Epidermal melanocyte (primary cell): ENCODE data around the gene HCLS1.

Source experiments
- DNase-seq: peaks from one replicate; pipeline ENCODE4 v3.0.0; 2011; ENCODE audit warnings: low spot score; ENCODE audit not compliant: insufficient read length

Gene HCLS1

GRCh38 chr3:121658716-121659435 is 1.8 kb downstream of the HCLS1 start:
- no peak for DNase-seq

DNA sequence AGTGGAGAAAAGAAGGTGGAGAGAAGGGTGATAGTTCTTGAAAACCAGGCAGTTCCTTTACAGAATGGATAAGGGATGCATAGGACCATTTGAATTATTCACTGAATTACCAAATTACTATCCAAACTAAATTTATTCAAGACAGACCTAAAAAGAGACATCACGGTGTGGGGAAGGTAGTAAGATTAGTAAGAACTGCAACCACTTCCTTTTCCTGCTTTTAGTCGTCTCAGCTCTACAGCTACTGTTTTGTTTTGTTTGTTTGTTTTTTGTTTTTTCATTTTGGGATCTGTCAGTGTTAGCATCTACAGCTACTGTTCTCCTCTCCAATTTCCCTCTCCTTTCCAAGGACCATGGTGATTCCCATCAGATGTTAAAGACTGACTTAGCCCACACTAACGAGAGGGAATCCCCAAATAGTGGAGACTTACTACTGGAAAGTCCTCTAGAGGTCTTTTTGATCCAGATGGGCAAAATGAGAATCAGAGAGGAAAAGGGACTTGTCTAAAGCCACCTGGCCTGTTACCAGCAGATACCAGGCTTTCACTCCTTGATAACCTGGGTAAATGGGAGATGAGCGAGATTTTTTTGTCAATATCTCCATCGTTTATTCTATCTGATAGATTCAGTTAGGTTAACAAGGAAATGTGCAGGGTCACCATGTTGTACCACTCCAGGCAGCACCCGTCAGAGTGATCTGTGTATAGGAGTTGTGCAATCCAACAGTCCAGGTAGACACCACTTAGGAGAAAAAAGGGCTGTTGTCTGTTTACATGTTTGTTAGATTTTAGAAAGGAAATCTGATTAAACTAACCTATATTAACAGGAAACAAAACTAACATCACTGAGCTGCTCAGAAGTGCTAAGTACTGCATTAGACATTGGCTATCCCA is 6.0 kb downstream of the HCLS1 start:
- no peak for DNase-seq

DNA sequence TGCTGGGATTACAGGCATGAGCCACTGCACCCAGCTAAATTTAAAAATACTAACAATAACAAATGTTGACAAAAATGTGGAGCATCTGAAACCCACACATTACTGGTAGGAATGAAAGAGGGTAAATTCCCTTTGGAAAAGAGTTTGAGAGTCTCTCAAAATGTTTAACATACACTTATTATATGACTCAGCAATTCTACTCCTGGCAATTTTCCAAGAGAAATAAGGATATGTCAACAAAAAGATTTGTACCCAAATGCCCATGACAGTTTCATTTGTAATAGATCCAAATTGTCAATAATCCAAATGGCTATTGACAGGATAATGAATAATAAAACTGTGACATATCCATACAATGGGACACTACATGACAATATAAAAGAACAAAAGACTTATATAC is 9.0 kb downstream of the HCLS1 start:
- no peak for DNase-seq

- DNase-seq = no peak
These were observed 11.1 kb downstream of the HCLS1 start for GRCh38 chr3:121649645-121650044.

DNA sequence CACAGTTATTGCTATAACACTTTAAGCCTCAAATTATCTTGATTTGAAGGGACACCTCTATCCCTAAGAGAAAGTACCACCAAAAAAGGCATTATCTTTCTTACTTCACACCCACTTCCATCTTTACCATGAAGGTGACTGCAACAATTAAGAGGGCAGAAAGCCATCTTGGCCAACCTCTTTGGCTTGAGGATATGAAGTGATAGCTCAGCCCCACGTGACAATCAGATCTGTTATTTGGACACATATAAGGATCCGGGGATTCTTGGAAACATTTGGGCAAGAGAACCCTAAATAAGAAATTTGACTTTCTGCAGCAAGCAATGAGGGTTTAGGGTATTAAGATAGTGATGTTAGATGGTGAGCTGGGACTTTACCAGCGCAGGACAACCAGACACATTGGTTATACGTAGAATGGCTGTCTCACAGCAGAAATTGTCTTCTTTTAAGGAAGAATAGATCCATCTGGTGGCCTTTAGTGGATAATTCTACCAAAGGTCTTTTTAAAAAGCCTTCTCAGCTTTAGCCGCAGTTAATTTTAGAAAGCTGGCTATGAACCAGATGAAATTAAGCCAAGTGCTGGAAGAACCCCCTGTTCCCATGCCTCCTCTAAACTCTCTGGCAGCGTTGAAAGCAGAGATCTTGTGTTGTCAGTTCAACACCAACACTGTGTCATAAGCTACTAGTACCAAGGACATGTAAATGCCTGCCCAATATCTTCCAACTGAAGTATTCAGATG is 12.3 kb downstream of the HCLS1 start:
- no peak for DNase-seq

DNA sequence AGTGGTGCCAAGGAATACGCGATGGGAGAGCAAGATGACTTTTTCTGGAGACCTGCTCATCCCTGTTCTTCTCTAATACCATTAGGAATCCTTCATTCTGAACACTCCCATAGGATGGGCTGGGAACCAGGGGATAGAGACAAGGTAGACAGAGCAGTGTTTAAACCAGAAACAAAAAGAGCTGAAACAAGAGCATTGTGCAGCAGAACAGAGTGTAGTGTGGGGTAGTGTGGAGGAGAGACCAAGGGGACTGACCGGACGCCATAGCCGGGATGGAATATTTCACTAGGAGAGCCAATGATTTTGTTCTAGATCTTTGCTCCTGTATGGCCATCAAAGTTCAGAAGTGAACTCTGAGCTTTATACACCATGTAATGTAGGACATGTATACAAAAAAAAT is 15.6 kb downstream of the HCLS1 start:
- no peak for DNase-seq

DNA sequence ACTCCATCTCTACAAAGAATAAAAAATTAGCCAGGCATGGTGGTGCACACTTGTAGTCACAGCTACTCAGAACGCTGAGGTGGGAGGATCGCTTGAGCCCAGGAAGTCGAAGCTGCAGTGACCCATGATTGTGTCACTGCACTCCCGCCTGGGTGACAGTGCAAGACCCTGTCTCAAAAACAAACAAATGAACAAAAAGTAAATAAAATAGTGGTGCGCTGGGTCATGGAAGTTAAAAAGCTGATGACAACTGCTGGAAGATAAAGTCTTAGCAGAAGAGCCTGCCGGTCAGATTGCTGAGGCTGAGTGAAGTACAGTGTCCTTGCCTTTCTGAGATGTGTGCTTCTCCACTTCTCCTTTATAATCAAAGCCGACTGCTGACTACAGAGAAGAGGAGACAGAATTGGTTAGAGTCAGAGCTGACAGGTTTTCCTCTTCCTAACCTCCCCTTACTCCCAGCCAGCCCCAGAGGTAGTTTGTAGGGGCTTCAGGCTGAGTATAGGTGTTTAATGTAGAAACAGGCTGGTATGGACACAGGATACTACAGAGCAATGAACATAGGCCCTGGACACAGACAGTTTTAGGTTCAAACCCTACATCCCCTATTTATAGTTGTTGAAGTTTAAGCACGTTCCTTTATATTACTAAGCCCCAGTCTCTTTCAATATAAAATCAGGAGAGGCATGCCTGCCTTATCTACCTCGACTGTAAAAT is 17.9 kb downstream of the HCLS1 start:
- no peak for DNase-seq

DNA sequence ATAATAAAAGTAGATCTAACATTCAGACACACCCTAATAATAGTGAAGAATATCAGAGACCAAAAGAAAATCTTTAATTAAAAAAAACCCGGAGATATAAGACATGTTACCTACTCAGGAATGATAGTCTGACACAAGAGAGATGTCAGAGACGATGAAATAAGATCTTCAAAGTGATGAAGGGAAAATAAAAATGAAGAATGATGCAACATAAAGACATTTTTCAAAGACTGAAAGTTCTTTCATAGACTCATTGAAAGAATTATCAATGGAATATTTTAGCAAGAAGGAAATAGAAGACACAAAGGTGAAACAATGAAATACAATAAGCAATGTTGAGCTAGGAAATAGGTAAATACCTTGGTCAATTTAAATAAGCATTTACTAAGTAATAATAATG is 19.6 kb downstream of the HCLS1 start:
- DNase-seq = no peak

DNA sequence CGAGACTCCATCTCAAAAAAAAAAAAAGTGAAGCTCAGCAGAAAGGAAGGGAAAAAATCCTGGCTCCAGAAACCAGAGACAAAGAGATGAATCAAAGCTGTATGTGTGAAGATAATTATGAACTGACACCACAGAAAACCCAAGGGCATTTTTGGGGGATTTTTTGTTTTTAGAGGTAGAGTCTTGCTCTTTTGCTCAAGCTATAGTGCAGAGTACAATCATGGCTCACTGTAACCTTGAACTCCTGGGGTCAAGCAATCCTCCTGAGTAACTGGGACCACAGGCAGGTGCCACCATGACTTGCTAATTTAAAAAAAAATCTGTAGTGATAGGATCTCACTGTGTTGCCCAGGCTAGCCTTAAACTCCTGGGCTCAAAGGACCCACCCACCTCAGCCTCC is 22.8 kb downstream of the HCLS1 start:
- no peak for DNase-seq

DNA sequence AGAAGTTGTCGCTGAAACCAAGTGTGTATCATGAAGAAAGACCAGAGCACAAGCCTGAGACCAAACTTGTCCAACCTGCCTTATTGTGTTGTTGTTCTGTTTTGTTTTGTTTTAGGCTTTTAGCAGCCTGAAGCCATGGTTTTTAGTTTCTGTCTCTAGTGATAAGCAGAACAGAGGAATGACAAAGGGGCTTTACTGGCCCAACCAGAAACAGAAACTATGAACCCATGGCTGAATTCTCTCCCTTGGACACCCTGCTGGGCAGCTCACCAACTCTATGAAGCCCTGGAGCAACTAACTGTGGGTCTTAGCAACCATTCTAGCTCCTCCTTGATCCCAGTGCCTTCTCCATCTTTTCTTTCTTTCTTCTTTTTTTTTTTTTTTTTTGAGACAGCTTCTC is 30.3 kb downstream of the HCLS1 start:
- no peak for DNase-seq

DNA sequence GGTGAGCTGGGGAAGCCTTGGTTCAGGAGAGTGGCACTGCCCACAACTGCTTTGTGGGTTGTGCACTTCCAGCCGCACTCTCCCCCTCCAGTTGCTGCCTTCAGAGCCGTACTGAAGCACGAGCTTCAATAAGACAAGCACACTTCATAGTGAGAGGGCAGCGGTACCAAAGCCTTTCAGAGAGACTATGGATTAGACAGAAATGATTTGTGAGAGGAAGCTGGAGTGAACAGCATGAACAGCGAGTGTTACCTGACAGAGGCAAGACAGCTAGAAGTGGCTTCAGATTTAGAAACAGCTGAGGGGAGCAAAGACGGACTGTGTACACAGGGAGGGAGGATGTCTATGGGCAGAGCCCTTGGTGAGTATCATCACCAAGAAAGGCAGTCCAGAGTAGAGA is 31.1 kb downstream of the HCLS1 start:
- DNase-seq = no peak

DNA sequence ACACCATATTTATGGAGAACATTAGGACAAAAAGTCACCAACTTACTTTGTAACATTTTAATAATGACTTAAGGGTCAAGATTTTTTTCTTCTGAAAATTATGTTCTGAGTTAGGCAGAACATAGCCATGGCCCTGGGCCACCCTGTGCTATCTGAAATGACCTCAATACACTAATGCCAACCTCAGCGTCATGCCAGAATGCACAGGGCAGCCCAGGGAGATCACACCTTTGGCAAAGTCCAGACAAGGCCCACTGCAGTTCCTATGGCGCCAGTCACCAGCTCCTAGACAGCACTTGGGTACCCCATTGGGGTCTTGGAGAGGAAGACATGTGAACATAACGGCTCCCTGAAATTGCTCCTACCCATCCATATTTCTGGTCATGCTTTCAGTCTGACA is 33.1 kb downstream of the HCLS1 start:
- DNase-seq = no peak

DNA sequence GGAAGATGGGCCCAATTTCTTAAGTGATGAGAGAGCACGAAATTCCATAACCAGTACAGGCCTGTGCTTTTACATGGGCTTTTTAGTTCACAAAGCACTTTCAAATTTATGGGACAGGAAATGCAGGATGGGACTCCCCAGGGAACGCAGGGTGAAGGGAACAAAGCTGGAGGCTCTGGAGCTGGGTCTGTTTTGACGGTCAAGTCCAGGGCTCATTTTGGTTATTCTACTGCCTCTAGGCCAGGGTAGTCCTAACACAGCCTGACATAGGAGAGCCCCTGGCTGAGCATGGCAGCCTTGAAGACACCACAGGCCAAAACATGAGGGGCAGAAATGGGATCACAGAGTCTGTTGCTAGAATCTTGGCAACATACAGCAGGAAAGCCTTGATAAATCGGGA is 33.5 kb downstream of the HCLS1 start:
- DNase-seq = no peak

DNA sequence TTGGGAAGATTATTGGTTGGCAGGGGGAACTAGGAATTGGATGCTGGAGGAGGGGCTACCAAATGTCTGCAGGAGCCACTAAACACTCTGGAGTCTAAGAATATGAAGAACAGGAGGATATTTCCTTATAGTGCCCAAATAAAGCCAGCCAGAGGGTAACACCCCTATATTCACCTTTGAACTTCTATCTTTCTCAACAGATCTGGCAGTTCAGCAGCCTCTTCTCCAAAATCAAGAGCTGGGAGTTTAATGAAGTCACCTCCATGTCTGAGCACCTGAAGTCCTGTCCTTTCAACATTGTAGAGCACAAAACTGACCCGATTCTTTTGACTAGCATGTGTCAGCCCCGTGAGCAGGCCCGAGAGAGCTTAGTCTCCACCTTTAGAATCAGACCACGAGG is 34.2 kb downstream of the HCLS1 start:
- DNase-seq = no peak

- DNase-seq = no peak
These were observed 36.4 kb downstream of the HCLS1 start for GRCh38 chr3:121624147-121624899.

- no peak for DNase-seq
These were observed 39.2 kb downstream of the HCLS1 start for GRCh38 chr3:121621491-121621890.

DNA sequence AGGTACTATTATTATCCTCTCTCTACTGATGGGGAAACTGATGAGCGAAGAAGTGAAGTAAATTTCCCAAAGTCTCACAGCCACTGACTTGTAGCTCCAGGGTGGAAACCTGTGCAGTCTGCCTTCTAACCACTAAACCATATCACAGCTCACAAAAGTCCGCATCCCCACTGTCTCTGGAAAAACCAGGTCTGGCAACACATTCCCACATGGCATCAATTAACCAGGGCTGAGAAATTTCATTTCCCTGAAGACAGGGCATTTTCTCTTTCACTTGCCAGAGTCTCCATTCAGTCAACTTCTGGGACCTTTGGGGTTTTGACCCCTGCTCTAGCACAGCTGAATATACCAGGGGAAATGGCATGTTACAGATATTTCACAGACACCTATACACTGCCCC is 41.0 kb downstream of the HCLS1 start:
- DNase-seq = no peak

GRCh38 chr3:121606106-121606505 is 54.6 kb downstream of the HCLS1 start:
- no peak for DNase-seq

DNA sequence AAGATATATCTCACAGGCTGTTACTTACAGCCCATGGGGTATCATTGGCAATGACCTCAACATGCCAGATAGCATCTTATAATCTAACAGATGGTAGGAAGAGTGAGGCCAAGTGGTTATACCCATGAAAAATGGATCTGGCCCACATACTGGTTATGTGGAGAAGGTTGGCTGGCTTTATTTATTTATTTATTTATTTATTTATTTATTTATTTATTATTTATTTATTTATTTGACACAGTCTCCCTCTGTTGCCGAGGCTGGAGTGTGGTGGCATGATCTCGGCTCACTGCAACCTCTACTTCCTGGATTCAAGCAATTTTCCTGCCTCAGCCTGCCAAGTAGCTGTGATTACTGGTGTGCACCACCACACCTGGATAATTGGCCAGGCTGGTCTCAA is 55.9 kb downstream of the HCLS1 start:
- DNase-seq = no peak

DNA sequence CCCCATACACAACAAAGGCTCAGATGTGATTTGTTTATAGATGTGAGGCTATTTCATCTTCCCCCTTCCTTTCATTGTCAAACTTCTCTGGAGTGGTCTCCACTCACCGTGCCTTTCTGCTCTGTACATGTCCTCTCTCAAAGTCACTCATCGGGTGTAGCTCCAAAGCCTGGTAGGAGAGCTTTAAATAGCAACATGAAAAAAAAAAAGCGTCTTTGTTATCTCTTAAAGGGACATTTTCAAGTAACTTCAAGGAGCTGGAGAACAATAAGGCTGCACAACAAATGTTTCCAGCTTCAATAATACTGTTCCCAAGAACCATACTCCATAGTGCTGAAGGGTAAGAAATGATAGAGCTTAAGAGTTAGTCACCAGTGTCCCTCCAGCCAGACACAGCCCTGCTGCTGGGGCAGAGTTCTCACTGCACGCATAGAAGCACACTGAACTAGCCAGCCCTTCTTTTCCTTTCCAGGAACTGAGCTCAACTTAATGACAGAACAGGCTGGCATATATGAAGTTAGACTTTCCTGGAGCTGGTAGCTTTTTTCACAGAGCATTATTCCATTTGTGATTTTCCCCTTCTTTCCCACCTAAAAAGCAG is 59.4 kb downstream of the HCLS1 start:
- no peak for DNase-seq
